ENCODE data around the gene SLC8B1. TPM values are rescaled to one million over a fixed set of nuclear protein-coding genes. Genes with fewer than 3 reads are reported as not detected.

Gene SLC8B1
- total and polyA plus RNA-seq, 2 of the 4 experiments (the other 2 are of a cell fraction) = 4.1 to 10.2 TPM

GRCh38 chr12:113267621-113268020 is 67.3 kb downstream of the SLC8B1 start:
- no TSS peak for BruUV-seq (replicated peaks)
- Histone ChIP-seq H3K9me1 (ENCODE audit: insufficient read depth, low read length) (peaks cover 18% of the 10 kb centered on the region), H2AK9ac (replicated peaks; ENCODE audit: low read depth, low read length, poor library complexity) (no peak overlapping the region), H3K14ac (replicated peaks; ENCODE audit: low read depth, low read length) (no peak overlapping the region), H2AK5ac (ENCODE audit: low read depth, low read length) (no peak overlapping the region), H2BK5ac (ENCODE audit: low read depth, low read length, poor library complexity, severe bottlenecking) (no peak overlapping the region), H2BK120ac (ENCODE audit: low read depth, low read length) (no peak overlapping the region), H3K4ac (ENCODE audit: low read depth, low read length) (no peak overlapping the region), H3K9me3 (ENCODE audit: control insufficient read depth, insufficient read depth, low read length) (no peaks in the 10 kb centered on the region), H3K27ac (ENCODE audit: insufficient read depth, low read length) (no peak overlapping the region), H4K5ac (ENCODE audit: low read depth, low read length) (no peak overlapping the region), H3K36me3 (ENCODE audit: control insufficient read depth, insufficient read depth, low read length) (peaks cover 9% of the 10 kb centered on the region; the same call in 1 of the 2 replicates), H4K8ac (ENCODE audit: low read depth in 2 of 2, low read length in 2 of 2) (no peak overlapping the region), H3K18ac (ENCODE audit: low read depth, low read length) (no peak overlapping the region), H3K4me1 (ENCODE audit: control insufficient read depth, insufficient read depth, low read length) (peaks cover 10% of the 10 kb centered on the region), H3K4me3 (ENCODE audit: insufficient read depth, low read depth, low read length) (no peak overlapping the region), H3K4me2 (ENCODE audit: low read depth, low read length) (no peak overlapping the region), H4K20me1 (ENCODE audit: insufficient read depth, low read length) (no peaks in the 10 kb centered on the region), H3K27me3 (ENCODE audit: control insufficient read depth, insufficient read depth, low read length) (no peaks in the 10 kb centered on the region), H2AFZ (replicated peaks; ENCODE audit: low read length, poor library complexity) (no peak overlapping the region), H3K23ac (ENCODE audit: low read depth, low read length) (no peak overlapping the region), H3K56ac (ENCODE audit: extremely low read depth, insufficient read depth, low read length) (no peak overlapping the region), H2BK15ac (ENCODE audit: low read depth, low read length) (no peak overlapping the region), H3K9ac (ENCODE audit: low read depth, low read length) (no peak overlapping the region), H4K91ac (ENCODE audit: insufficient read depth, low read depth, low read length) (no peak overlapping the region), H2BK20ac (ENCODE audit: low read depth, low read length) (no peak overlapping the region), H3K79me1 (ENCODE audit: low read depth in 1 of 2, low read length in 2 of 2) (no peaks in the 10 kb centered on the region)
- intact Hi-C loops (cut with micrococcal nuclease) = no loop called here
- dilution Hi-C loops (cut with HindIII; ENCODE audit: low sequenced_read_pairs, unreplicated experiment) = no loop called here
- no CpG with 5 or more reads among the region's 7 CpGs for WGBS, 2 experiments (ENCODE audit: extremely low coverage in 2 of 2, insufficient read length in 1 of 2)
- in situ Hi-C loops (cut with MboI; ENCODE audit: low sequenced_read_pairs) = no loop called here
- DNase-seq (no peak), ATAC-seq (ENCODE audit: low read depth) (no peak)
- TF ChIP-seq USF2 (IDR thresholded peaks at IDR 0.05; ENCODE audit: low read depth, low read length) (no peak), MXI1 (IDR thresholded peaks at IDR 0.05; ENCODE audit: borderline replicate concordance, low read depth, low read length) (no peak), MAZ (IDR thresholded peaks at IDR 0.05; ENCODE audit: borderline replicate concordance, low read depth, low read length) (no peak), BHLHE40 (IDR thresholded peaks at IDR 0.05; ENCODE audit: low read depth, low read length) (no peak), ELK1 (IDR thresholded peaks at IDR 0.05; ENCODE audit: borderline replicate concordance, low read depth, low read length) (no peak), MAFK (IDR thresholded peaks at IDR 0.05; ENCODE audit: low read depth, low read length) (no peak), RFX5 (IDR thresholded peaks at IDR 0.05; ENCODE audit: low read depth, low read length) (no peak), RCOR1 (IDR thresholded peaks at IDR 0.05; ENCODE audit: insufficient replicate concordance, low read length) (no peak)
- ChIA-PET POLR2A (ENCODE audit: unreplicated experiment) (no interaction called here), CTCF (no interaction called here)

Data from IMR-90 (cell line).